ENCODE data around the gene ALLC.

DNA sequence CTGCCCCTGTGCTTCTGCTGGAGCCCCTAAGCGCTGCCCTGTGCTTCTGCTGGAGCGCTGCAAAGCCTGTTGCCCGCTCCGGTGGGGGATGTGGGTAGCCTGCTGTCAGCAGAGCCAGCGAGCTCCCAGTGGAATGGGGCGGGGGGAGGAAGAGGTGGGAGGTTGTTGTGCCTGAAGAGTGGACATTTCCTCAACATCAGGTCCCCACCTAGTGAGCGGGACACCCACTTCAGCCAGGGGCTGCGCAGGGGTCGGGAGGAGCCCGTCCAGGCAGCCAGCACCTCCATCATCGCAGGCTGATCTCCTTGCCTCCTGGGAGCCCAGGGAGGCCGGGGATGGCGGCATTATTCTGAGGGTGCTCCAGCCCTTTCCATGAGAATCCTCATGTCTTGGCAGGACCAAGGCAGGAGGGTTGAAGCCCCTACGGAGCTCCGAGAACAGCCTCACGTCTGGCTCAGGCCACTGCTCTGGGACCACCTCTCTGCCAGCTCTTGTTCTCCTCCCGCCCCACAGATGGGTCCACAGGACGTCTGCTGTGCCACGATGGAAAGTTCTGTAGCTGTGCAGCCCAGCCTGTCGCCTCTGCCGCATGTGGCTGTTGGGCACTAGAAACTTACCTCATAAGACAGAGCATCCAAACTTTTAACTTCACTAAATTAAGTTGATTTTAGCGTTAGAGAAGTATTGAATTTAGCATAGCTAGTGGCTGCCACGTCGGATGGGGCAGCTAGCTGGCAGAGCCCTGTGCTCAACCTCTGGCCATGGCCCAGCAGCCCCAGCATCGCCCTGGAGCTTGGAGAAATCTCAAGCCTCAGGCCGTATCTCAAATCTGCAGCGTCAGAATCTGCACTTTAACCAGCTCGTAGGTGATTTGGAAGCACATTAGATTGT is 1.9 kb upstream of the ALLC start:
- TF ChIP-seq, protein P1, sequence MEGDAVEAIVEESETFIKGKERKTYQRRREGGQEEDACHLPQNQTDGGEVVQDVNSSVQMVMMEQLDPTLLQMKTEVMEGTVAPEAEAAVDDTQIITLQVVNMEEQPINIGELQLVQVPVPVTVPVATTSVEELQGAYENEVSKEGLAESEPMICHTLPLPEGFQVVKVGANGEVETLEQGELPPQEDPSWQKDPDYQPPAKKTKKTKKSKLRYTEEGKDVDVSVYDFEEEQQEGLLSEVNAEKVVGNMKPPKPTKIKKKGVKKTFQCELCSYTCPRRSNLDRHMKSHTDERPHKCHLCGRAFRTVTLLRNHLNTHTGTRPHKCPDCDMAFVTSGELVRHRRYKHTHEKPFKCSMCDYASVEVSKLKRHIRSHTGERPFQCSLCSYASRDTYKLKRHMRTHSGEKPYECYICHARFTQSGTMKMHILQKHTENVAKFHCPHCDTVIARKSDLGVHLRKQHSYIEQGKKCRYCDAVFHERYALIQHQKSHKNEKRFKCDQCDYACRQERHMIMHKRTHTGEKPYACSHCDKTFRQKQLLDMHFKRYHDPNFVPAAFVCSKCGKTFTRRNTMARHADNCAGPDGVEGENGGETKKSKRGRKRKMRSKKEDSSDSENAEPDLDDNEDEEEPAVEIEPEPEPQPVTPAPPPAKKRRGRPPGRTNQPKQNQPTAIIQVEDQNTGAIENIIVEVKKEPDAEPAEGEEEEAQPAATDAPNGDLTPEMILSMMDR (IDR thresholded peaks at IDR 0.05; ENCODE audit: low read depth, low read length): no peak
- no peak for TF ChIP-seq POLR2A (IDR thresholded peaks at IDR 0.05; ENCODE audit: extremely low read depth, insufficient read length)
